ENCODE measurements around the gene MAGI1. TPM values are rescaled to one million over a fixed set of nuclear protein-coding genes. Genes with fewer than 3 reads are reported as not detected.
"Not testable (repeated sequence)": the region's sequence is repeated elsewhere in the genome, so short reads cannot be mapped to it uniquely, and the experiment has no call there.

MAGI1 gene
- polyA plus RNA-seq, 2 donors: 6.0 to 10.6 TPM

DNA sequence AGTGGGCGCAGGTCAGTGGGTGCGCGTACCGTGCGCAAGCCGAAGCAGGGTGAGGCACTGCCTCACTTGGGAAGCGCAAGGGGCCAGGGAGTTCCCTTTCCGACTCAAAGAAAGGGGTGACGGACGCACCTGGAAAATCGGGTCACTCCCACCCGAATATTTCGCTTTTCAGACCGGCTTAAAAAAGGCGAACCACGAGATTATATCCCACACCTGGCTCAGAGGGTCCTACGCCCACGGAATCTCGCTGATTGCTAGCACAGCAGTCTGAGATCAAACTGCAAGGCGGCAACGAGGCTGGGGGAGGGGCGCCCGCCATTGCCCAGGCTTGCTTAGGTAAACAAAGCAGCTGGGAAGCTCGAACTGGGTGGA, 529.3 kb downstream of the MAGI1 start:
- not testable (repeated sequence) for H3K27me3 ChIP-seq (ENCODE audit: control insufficient read depth in 1 of 2, insufficient read depth in 2 of 2, low read length in 2 of 2); H3K36me3 ChIP-seq (ENCODE audit: control insufficient read depth in 2 of 2, insufficient read depth in 2 of 2, low read length in 1 of 2); H3K9me3 ChIP-seq (ENCODE audit: control insufficient read depth in 2 of 2, insufficient read depth in 1 of 2, low read depth in 1 of 2, low read length in 1 of 2); H3K4me1 ChIP-seq (ENCODE audit: control insufficient read depth in 2 of 2, insufficient read depth in 2 of 2, low read length in 1 of 2); H3K4me3 ChIP-seq (ENCODE audit: low read depth in 1 of 2, low read length in 2 of 2)
- 76 to 77% methylated on average over 19 of the region's 24 CpGs for WGBS, 2 donors
- peak overlapping the region in 1 of 2 donors; percentile 31 for H3K27ac ChIP-seq (ENCODE audit: low read depth in 2 of 2, low read length in 1 of 2)

GRCh38 chr3:65508750-65509422, 529.8 kb downstream of the MAGI1 start:
- Histone ChIP-seq H3K27ac (ENCODE audit: low read depth in 2 of 2, low read length in 1 of 2) (peak overlapping the region; percentile 31 to 42), H3K9me3 (ENCODE audit: control insufficient read depth in 2 of 2, insufficient read depth in 1 of 2, low read depth in 1 of 2, low read length in 1 of 2) (no peaks in the 10 kb centered on the region), H3K4me1 (ENCODE audit: control insufficient read depth in 2 of 2, insufficient read depth in 2 of 2, low read length in 1 of 2) (no peaks in the 10 kb centered on the region), H3K27me3 (ENCODE audit: control insufficient read depth in 1 of 2, insufficient read depth in 2 of 2, low read length in 2 of 2) (no peaks in the 10 kb centered on the region), H3K4me3 (ENCODE audit: low read depth in 1 of 2, low read length in 2 of 2) (no peak overlapping the region), H3K36me3 (ENCODE audit: control insufficient read depth in 2 of 2, insufficient read depth in 2 of 2, low read length in 1 of 2) (no peaks in the 10 kb centered on the region)
- 78 to 87% methylated on average over 9 of the region's 9 CpGs for WGBS, 2 donors

DNA sequence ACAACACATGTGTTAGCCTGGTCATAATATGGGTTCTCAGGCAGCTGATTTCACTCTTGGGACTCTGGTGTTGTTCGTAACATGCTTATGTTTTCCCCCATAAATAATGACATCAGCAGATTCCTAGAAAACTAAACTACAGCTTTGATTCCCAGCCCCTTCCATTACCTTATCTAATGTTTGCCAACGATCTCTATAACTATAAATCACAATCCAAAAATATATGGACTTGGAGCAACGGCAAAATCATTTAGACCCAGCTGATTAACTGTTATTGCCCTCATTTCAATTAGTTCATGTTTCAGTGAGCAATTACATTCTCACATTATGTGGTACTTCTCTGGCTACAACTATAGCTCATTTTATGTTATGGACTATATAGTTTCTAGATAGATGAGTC, 531.3 kb downstream of the MAGI1 start:
- Histone ChIP-seq H3K4me3 (ENCODE audit: low read depth in 1 of 2, low read length in 2 of 2) (no peak overlapping the region), H3K4me1 (ENCODE audit: control insufficient read depth in 2 of 2, insufficient read depth in 2 of 2, low read length in 1 of 2) (no peaks in the 10 kb centered on the region), H3K27me3 (ENCODE audit: control insufficient read depth in 1 of 2, insufficient read depth in 2 of 2, low read length in 2 of 2) (no peaks in the 10 kb centered on the region), H3K27ac (ENCODE audit: low read depth in 2 of 2, low read length in 1 of 2) (no peak overlapping the region), H3K36me3 (ENCODE audit: control insufficient read depth in 2 of 2, insufficient read depth in 2 of 2, low read length in 1 of 2) (no peaks in the 10 kb centered on the region), H3K9me3 (ENCODE audit: control insufficient read depth in 2 of 2, insufficient read depth in 1 of 2, low read depth in 1 of 2, low read length in 1 of 2) (no peaks in the 10 kb centered on the region)
- WGBS, 2 donors: 67% methylated on average over 3 of the region's 3 CpGs

DNA sequence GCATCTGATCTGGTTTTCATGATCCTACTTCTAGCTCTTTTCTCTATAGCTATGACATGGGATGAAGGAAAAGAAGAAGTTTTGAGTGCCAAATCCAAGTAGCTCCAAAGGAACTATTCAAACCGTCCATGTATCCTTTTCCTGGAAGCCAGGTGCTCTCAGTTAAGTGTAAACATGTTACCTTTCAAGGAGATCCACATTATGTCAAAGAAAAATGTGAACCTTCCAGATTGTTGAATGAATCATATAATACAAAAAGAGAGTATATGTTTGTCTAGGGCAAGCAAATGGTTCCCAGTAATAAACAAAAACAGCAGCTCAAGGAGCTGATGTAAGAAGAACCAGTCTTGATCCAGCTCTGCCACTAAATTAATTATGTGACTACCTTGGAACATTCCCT, 534.9 kb downstream of the MAGI1 start:
- Histone ChIP-seq H3K27me3 (ENCODE audit: control insufficient read depth in 1 of 2, insufficient read depth in 2 of 2, low read length in 2 of 2) (no peaks in the 10 kb centered on the region), H3K4me1 (ENCODE audit: control insufficient read depth in 2 of 2, insufficient read depth in 2 of 2, low read length in 1 of 2) (no peaks in the 10 kb centered on the region), H3K27ac (ENCODE audit: low read depth in 2 of 2, low read length in 1 of 2) (no peak overlapping the region), H3K36me3 (ENCODE audit: control insufficient read depth in 2 of 2, insufficient read depth in 2 of 2, low read length in 1 of 2) (no peaks in the 10 kb centered on the region), H3K4me3 (ENCODE audit: low read depth in 1 of 2, low read length in 2 of 2) (no peak overlapping the region), H3K9me3 (ENCODE audit: control insufficient read depth in 2 of 2, insufficient read depth in 1 of 2, low read depth in 1 of 2, low read length in 1 of 2) (no peaks in the 10 kb centered on the region)
- 44 to 45% methylated on average over 1 of the region's 1 CpG for WGBS, 2 donors

DNA sequence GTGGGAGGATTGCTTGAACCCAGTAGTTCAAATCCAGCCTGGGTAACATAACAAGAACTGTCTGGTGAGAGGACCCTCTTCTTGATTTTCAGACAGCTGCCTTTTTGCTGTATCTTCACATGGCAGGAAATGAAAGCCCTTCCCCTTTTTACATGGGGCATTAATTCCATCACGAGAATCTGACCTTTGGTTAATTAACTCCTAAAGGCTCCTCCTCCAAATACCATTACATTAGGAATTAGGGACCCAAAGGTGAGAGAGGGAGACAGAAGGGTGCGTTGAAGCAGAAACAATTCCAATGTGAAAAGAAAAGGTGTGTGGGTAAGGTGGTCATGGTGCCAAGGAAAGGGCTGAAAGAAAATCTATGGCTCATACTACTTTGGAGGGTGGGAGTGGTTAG, 536.2 kb downstream of the MAGI1 start:
- no peaks in the 10 kb centered on the region for H3K36me3 ChIP-seq (ENCODE audit: control insufficient read depth in 2 of 2, insufficient read depth in 2 of 2, low read length in 1 of 2)
- H3K4me3 ChIP-seq (ENCODE audit: low read depth in 1 of 2, low read length in 2 of 2): no peak overlapping the region
- no peaks in the 10 kb centered on the region for H3K27me3 ChIP-seq (ENCODE audit: control insufficient read depth in 1 of 2, insufficient read depth in 2 of 2, low read length in 2 of 2)
- H3K9me3 ChIP-seq (ENCODE audit: control insufficient read depth in 2 of 2, insufficient read depth in 1 of 2, low read depth in 1 of 2, low read length in 1 of 2): no peaks in the 10 kb centered on the region
- WGBS, 2 donors: 79 to 84% methylated on average over 2 of the region's 2 CpGs
- no peak overlapping the region for H3K27ac ChIP-seq (ENCODE audit: low read depth in 2 of 2, low read length in 1 of 2)
- H3K4me1 ChIP-seq (ENCODE audit: control insufficient read depth in 2 of 2, insufficient read depth in 2 of 2, low read length in 1 of 2): no peaks in the 10 kb centered on the region

- H3K27ac ChIP-seq (ENCODE audit: low read depth in 2 of 2, low read length in 1 of 2): no peak overlapping the region
- H3K27me3 ChIP-seq (ENCODE audit: control insufficient read depth in 1 of 2, insufficient read depth in 2 of 2, low read length in 2 of 2): no peaks in the 10 kb centered on the region
- H3K9me3 ChIP-seq (ENCODE audit: control insufficient read depth in 2 of 2, insufficient read depth in 1 of 2, low read depth in 1 of 2, low read length in 1 of 2): no peaks in the 10 kb centered on the region
- no peaks in the 10 kb centered on the region for H3K36me3 ChIP-seq (ENCODE audit: control insufficient read depth in 2 of 2, insufficient read depth in 2 of 2, low read length in 1 of 2)
- H3K4me3 ChIP-seq (ENCODE audit: low read depth in 1 of 2, low read length in 2 of 2): no peak overlapping the region
- WGBS, 2 donors: 91 to 94% methylated on average over 6 of the region's 6 CpGs
- no peaks in the 10 kb centered on the region for H3K4me1 ChIP-seq (ENCODE audit: control insufficient read depth in 2 of 2, insufficient read depth in 2 of 2, low read length in 1 of 2)
Measured at GRCh38 chr3:65500398-65501306, 538.1 kb downstream of the MAGI1 start.

- Histone ChIP-seq H3K27ac (ENCODE audit: low read depth in 2 of 2, low read length in 1 of 2) (no peak overlapping the region), H3K27me3 (ENCODE audit: control insufficient read depth in 1 of 2, insufficient read depth in 2 of 2, low read length in 2 of 2) (no peaks in the 10 kb centered on the region), H3K4me3 (ENCODE audit: low read depth in 1 of 2, low read length in 2 of 2) (no peak overlapping the region), H3K4me1 (ENCODE audit: control insufficient read depth in 2 of 2, insufficient read depth in 2 of 2, low read length in 1 of 2) (no peaks in the 10 kb centered on the region), H3K9me3 (ENCODE audit: control insufficient read depth in 2 of 2, insufficient read depth in 1 of 2, low read depth in 1 of 2, low read length in 1 of 2) (no peaks in the 10 kb centered on the region), H3K36me3 (ENCODE audit: control insufficient read depth in 2 of 2, insufficient read depth in 2 of 2, low read length in 1 of 2) (no peaks in the 10 kb centered on the region)
- WGBS, 2 donors: 74 to 86% methylated on average over 8 of the region's 8 CpGs
Measured at GRCh38 chr3:65497846-65498245, 540.9 kb downstream of the MAGI1 start.

DNA sequence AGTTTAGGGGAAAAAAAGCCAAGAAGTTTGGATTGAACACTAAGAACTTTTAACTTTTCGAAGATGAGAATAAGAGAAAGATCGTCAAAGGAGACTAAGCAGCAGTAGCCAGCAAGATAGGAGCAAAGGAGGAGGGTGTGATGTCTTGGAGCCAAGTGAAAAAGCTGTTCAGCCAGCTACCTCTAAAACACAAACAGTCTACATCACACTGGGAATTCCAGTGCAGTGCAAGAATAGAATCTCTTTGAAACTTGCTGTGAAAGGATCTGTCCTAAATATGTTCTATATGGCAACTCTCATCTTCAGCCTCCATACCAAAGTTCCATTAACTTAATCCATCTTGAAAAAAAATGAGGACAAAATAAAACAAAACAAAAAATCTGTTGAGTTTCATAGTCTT, 541.5 kb downstream of the MAGI1 start:
- Histone ChIP-seq H3K9me3 (ENCODE audit: control insufficient read depth in 2 of 2, insufficient read depth in 1 of 2, low read depth in 1 of 2, low read length in 1 of 2) (no peaks in the 10 kb centered on the region), H3K4me1 (ENCODE audit: control insufficient read depth in 2 of 2, insufficient read depth in 2 of 2, low read length in 1 of 2) (no peaks in the 10 kb centered on the region), H3K4me3 (ENCODE audit: low read depth in 1 of 2, low read length in 2 of 2) (no peak overlapping the region), H3K27ac (ENCODE audit: low read depth in 2 of 2, low read length in 1 of 2) (no peak overlapping the region), H3K27me3 (ENCODE audit: control insufficient read depth in 1 of 2, insufficient read depth in 2 of 2, low read length in 2 of 2) (no peaks in the 10 kb centered on the region), H3K36me3 (ENCODE audit: control insufficient read depth in 2 of 2, insufficient read depth in 2 of 2, low read length in 1 of 2) (no peaks in the 10 kb centered on the region)
- WGBS, 2 donors: 85 to 86% methylated on average over 2 of the region's 2 CpGs

GRCh38 chr3:65493938-65494337, 544.8 kb downstream of the MAGI1 start:
- H3K27ac ChIP-seq (ENCODE audit: low read depth in 2 of 2, low read length in 1 of 2): no peak overlapping the region
- no peaks in the 10 kb centered on the region for H3K36me3 ChIP-seq (ENCODE audit: control insufficient read depth in 2 of 2, insufficient read depth in 2 of 2, low read length in 1 of 2)
- no peaks in the 10 kb centered on the region for H3K9me3 ChIP-seq (ENCODE audit: control insufficient read depth in 2 of 2, insufficient read depth in 1 of 2, low read depth in 1 of 2, low read length in 1 of 2)
- no peaks in the 10 kb centered on the region for H3K27me3 ChIP-seq (ENCODE audit: control insufficient read depth in 1 of 2, insufficient read depth in 2 of 2, low read length in 2 of 2)
- no peaks in the 10 kb centered on the region for H3K4me1 ChIP-seq (ENCODE audit: control insufficient read depth in 2 of 2, insufficient read depth in 2 of 2, low read length in 1 of 2)
- WGBS, 2 donors: 78 to 81% methylated on average over 7 of the region's 7 CpGs
- H3K4me3 ChIP-seq (ENCODE audit: low read depth in 1 of 2, low read length in 2 of 2): no peak overlapping the region
